Esophagus muscularis mucosa (tissue), 3 donors: ENCODE data around the gene RNU5D-1.

Experiments
- POLR2A ChIP-seq: fragments of 450-650 bp; IDR thresholded peaks from one replicate; pipeline ENCODE4 v1.6.1; 2017; ENCODE audit warnings: antibody characterized with exemption, moderate library complexity, mild to moderate bottlenecking, low read depth
- TF ChIP-seq, protein P1 (sequence below), 3 experiments: fragments of 200-600 bp in 2 of 3; fragments of 450-650 bp in 1 of 3; sonication (generic) in 2 of 3; IDR thresholded peaks; one replicate each; pipeline ENCODE4 v1.5.1; 2017 to 2019; ENCODE audit warnings: antibody characterized with exemption in 3 of 3, mild to moderate bottlenecking in 2 of 3, moderate library complexity in 1 of 3

DNA sequence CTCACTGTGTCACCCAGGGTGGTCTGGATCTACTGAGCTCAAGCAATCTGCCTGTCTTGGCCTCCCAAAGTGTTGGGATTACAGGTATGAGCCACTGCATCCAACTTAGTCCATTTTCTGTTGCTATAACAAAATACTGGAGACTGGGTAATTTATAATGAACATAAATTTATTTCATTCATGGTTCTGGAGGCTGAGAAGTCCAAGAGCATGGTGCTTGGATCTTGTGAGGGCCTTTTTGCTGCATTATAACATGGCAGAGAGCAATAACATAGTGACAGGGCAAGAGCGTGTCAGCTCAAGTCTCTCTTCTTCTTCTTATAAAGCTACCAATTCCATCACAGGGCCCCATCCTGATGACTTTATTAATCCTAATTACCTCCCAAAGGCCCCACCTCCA lies 5.0 kb upstream of the RNU5D-1 start:
- TF ChIP-seq, protein P1, sequence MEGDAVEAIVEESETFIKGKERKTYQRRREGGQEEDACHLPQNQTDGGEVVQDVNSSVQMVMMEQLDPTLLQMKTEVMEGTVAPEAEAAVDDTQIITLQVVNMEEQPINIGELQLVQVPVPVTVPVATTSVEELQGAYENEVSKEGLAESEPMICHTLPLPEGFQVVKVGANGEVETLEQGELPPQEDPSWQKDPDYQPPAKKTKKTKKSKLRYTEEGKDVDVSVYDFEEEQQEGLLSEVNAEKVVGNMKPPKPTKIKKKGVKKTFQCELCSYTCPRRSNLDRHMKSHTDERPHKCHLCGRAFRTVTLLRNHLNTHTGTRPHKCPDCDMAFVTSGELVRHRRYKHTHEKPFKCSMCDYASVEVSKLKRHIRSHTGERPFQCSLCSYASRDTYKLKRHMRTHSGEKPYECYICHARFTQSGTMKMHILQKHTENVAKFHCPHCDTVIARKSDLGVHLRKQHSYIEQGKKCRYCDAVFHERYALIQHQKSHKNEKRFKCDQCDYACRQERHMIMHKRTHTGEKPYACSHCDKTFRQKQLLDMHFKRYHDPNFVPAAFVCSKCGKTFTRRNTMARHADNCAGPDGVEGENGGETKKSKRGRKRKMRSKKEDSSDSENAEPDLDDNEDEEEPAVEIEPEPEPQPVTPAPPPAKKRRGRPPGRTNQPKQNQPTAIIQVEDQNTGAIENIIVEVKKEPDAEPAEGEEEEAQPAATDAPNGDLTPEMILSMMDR (IDR thresholded peaks at IDR 0.05), result no peak
- TF ChIP-seq POLR2A, result no peak
